HFF-Myc (cell line): ENCODE data around the gene ERI3.

ENCODE experiments used
- DNase-seq: peaks from one replicate; pipeline ENCODE4 v3.0.0-alpha.2; 2011; ENCODE audit warnings: low read depth; ENCODE audit errors: extremely low read depth
- H3K4me3 ChIP-seq: replicated peaks from 2 replicates; pipeline ENCODE4 v1.5.1; 2011; ENCODE audit warnings: low read depth, mild to moderate bottlenecking, control low read depth, low read length
- CTCF ChIP-seq: IDR thresholded peaks from 2 replicates; pipeline ENCODE4 v1.5.1; 2012; ENCODE audit warnings: mild to moderate bottlenecking, low read depth, low read length, control low read depth; ENCODE audit errors: missing control alignments

Gene ERI3

DNA sequence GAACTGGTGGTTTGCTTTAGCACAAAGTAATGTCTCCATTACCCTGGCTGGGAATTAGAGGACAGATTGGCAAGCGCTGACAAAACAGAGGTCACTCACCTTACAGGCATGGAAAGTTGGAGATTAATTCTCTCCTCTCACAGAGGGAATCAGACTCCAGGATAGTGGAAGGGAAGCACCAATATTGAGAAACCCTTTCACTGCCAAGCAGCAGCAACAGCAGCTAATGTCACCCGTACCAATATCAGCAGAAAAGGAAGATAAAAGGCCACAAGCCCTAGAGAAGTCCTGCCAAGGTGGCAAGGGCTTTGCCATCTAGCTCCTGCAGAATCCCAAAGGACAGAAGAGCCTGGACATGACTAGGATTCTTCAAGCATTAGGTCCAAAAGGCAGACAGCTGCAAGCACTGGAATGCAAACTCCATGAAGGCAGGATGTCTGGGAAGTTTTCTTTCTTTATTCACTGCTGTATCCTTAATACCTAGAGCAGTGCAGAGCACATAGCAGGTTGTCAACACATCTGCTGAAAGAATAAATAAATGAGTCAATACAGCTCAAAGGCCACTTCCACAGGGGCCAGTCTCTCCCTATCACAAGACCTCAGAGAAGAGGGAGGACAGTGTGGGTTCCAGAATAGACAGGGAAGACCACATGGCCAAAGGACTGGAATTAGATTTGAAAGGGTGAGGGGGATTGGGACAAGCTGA is 57.2 kb downstream of the ERI3 start:
- no peak overlapping the region for H3K4me3 ChIP-seq
- TF ChIP-seq CTCF, result no peak
- no peak for DNase-seq

DNA sequence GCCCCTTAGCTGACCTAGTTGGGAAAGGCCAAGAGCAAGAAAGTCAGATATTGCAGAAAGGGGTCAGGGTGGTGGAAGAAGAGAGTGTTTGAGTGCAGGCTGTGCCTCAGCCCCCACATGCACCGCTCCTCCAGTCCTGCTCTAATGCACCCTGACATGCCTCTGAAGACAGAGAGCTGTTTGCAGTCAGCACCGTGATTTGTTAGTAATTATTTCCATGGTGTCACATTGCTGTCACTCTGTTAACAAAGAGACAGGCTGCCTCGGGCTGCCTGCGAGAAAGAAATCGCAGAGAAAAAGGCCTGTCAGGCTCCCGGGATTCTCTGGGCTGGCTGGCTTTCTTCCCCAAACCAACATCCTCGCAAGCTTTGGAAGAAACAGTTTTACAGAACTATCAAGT is 58.3 kb downstream of the ERI3 start:
- H3K4me3 ChIP-seq, result no peak overlapping the region
- no peak for TF ChIP-seq CTCF
- DNase-seq, result no peak

DNA sequence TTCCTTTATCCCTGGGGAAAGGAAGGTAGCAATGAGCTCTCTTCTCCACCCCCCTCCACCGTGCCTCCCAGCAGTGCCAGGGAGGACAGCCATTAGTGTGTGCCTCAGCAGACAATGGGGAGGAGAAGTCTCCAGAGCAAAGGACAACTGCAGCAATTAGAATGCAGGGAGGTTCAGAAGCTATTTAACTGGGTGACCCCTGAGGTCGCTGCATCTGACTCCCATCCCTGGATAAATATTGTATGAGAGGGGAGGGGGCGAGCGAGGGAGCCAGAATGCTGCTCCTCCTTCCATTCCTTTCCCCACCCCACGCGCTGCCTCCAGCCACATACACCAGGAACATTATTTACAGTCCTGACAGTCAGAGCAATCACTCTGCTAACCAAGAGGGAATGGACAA is 59.0 kb downstream of the ERI3 start:
- H3K4me3 ChIP-seq, result no peak overlapping the region
- no peak for DNase-seq
- no peak for TF ChIP-seq CTCF

GRCh38 chr1:44294588-44295007 is 60.5 kb downstream of the ERI3 start:
- no peak overlapping the region for H3K4me3 ChIP-seq
- peak; percentile 28 for TF ChIP-seq CTCF
- no peak for DNase-seq

DNA sequence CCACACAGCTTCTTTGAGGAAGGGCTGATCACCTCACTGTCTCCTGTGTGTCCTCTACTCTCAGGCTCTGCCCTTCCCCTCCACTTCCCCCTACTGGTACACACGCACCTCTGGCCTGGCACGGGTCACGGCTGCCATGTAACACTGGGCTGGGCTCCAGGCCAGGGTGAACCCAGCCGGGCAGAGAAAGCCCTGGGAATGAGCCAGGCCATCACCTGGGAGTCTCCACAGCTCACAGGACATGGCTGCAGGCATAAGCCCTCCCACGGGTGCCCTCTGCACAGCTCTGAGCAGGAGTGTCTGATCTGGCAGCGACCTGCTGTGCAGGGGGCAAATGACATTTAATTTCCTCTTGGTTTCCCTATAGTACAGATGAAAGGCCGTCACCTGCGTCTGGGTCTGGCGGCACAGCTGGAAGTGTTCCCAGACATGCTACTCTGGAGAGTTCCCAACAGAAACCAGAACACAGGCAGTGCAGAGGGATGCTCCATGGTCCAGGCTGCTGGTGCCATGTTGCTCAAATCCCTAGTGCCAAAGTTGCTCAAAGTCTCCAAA is 61.2 kb downstream of the ERI3 start:
- no peak for TF ChIP-seq CTCF
- no peak overlapping the region for H3K4me3 ChIP-seq
- no peak for DNase-seq

GRCh38 chr1:44292651-44293050 is 62.4 kb downstream of the ERI3 start:
- H3K4me3 ChIP-seq, result no peak overlapping the region
- no peak for DNase-seq
- no peak for TF ChIP-seq CTCF
